Measurements from ENCODE around the gene TPSD1. TPM values are rescaled to one million over a fixed set of nuclear protein-coding genes. Genes with fewer than 3 reads are reported as not detected.

TPSD1 gene
- total and polyA plus RNA-seq, 9 of the 15 experiments (the other 6 are each of a cell fraction or from before 2014, with no cell fraction given): not detected

DNA sequence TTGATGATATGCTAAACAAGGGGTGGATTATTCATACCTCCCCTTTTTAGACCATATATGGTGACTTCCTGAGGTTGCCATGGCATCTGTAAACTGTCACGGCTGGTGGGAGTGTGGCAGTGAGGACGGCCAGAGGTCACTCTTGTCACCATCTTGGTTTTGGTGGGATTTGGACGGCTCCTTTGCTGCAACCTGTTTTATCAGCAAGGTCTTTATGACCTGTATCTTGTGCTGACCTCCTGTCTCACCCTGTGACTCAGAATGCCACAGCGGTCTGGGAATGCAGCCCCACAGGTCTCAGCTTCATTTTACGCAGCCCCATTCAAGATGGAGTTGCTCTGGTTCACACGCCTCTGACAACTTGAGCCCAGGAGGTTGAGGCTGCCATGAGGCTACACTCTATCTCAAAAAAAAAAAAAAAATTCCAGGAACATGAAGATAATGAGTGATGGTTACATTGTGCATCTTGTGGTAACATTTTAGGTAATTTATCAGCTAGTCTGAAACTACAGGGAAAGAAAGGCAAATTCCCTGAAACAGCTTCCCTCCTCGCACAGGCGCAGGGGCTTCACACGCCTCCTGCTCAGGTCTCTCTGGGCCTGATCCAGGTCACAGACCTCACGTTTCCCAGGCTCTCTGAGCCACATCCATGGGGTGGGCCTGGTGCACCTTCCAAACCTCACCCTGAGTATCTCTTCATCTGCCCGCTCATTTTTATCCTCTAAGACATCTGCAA lies 38.2 kb downstream of the TPSD1 start (continued):
- TF ChIP-seq, protein P1, sequence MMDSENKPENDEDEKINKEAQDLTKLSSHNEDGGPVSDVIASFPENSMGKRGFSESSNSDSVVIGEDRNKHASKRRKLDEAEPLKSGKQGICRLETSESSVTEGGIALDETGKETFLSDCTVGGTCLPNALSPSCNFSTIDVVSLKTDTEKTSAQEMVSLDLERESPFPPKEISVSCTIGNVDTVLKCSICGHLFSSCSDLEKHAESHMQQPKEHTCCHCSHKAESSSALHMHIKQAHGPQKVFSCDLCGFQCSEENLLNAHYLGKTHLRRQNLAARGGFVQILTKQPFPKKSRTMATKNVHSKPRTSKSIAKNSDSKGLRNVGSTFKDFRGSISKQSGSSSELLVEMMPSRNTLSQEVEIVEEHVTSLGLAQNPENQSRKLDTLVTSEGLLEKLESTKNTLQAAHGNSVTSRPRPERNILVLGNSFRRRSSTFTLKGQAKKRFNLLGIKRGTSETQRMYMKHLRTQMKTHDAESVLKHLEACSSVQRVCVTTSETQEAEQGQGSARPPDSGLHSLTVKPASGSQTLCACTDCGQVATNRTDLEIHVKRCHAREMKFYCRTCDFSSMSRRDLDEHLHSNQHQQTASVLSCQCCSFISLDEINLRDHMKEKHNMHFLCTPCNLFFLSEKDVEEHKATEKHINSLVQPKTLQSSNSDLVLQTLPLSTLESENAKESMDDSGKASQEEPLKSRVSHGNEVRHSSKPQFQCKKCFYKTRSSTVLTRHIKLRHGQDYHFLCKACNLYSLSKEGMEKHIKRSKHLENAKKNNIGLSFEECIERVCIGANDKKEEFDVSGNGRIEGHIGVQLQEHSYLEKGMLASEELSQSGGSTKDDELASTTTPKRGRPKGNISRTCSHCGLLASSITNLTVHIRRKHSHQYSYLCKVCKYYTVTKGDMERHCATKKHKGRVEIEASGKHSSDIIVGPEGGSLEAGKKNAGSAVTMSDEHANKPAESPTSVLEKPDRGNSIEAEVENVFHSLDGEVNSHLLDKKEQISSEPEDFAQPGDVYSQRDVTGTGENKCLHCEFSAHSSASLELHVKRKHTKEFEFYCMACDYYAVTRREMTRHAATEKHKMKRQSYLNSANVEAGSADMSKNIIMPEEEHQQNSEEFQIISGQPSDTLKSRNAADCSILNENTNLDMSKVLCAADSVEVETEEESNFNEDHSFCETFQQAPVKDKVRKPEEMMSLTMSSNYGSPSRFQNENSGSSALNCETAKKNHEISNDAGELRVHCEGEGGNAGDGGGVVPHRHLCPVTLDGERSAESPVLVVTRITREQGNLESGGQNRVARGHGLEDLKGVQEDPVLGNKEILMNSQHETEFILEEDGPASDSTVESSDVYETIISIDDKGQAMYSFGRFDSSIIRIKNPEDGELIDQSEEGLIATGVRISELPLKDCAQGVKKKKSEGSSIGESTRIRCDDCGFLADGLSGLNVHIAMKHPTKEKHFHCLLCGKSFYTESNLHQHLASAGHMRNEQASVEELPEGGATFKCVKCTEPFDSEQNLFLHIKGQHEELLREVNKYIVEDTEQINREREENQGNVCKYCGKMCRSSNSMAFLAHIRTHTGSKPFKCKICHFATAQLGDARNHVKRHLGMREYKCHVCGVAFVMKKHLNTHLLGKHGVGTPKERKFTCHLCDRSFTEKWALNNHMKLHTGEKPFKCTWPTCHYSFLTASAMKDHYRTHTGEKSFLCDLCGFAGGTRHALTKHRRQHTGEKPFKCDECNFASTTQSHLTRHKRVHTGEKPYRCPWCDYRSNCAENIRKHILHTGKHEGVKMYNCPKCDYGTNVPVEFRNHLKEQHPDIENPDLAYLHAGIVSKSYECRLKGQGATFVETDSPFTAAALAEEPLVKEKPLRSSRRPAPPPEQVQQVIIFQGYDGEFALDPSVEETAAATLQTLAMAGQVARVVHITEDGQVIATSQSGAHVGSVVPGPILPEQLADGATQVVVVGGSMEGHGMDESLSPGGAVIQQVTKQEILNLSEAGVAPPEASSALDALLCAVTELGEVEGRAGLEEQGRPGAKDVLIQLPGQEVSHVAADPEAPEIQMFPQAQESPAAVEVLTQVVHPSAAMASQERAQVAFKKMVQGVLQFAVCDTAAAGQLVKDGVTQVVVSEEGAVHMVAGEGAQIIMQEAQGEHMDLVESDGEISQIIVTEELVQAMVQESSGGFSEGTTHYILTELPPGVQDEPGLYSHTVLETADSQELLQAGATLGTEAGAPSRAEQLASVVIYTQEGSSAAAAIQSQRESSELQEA (IDR thresholded peaks at IDR 0.05; ENCODE audit: low read depth): no peak
- TF ChIP-seq PHF20 (IDR thresholded peaks at IDR 0.05; ENCODE audit: partially characterized antibody) (no peak), ZNF124 (CRISPR knock-in tag; IDR thresholded peaks at IDR 0.05) (no peak), ZC3H4 (CRISPR knock-in tag; IDR thresholded peaks at IDR 0.05; ENCODE audit: borderline replicate concordance) (no peak), ZNF239 (CRISPR knock-in tag; IDR thresholded peaks at IDR 0.05) (peak; percentile 94), SRSF7 (optimal IDR thresholded peaks at IDR 0.05; ENCODE audit: low read depth, low read length) (no peak), NFATC3 (IDR thresholded peaks at IDR 0.05) (no peak), KAT2B (IDR thresholded peaks at IDR 0.05; ENCODE audit: low read depth, low read length) (no peak), RBBP5 (IDR thresholded peaks at IDR 0.05; ENCODE audit: borderline replicate concordance, insufficient read depth, low read length, poor library complexity, severe bottlenecking) (no peak), ZC3H8 (IDR thresholded peaks at IDR 0.05) (no peak), BDP1 (IDR thresholded peaks at IDR 0.05; ENCODE audit: insufficient read depth, insufficient read length) (no peak), CHD2 (IDR thresholded peaks at IDR 0.05; ENCODE audit: low read depth, low read length) (no peak), KLF13 (tag; IDR thresholded peaks at IDR 0.05; ENCODE audit: borderline replicate concordance, low read depth) (peak; percentile 97), ZFP36 (IDR thresholded peaks at IDR 0.05; ENCODE audit: low read depth, low read length, partially characterized antibody) (no peak), KAT8 (IDR thresholded peaks at IDR 0.05; ENCODE audit: low read depth) (no peak), MTA2 (IDR thresholded peaks at IDR 0.05; ENCODE audit: low read depth) (no peak), GTF2E2 (tag; IDR thresholded peaks at IDR 0.05) (peak; percentile 99), ARID1B (IDR thresholded peaks at IDR 0.05) (peak; percentile 50), PHTF2 (CRISPR knock-in tag; IDR thresholded peaks at IDR 0.05) (0 out of 2 replicates have a peak, but pooled peaks have one; percentile 78), BMI1 (IDR thresholded peaks at IDR 0.05; ENCODE audit: low read length) (peak; percentile 55; the same call in 1 of the 2 replicates)
- TF ChIP-seq, protein P2, sequence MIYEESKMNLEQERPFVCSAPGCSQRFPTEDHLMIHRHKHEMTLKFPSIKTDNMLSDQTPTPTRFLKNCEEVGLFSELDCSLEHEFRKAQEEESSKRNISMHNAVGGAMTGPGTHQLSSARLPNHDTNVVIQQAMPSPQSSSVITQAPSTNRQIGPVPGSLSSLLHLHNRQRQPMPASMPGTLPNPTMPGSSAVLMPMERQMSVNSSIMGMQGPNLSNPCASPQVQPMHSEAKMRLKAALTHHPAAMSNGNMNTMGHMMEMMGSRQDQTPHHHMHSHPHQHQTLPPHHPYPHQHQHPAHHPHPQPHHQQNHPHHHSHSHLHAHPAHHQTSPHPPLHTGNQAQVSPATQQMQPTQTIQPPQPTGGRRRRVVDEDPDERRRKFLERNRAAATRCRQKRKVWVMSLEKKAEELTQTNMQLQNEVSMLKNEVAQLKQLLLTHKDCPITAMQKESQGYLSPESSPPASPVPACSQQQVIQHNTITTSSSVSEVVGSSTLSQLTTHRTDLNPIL (CRISPR knock-in tag; IDR thresholded peaks at IDR 0.05): peak; percentile 96
